Panc1 (cell line): ENCODE measurements around the gene CDC42BPA. TPM values are rescaled to one million over a fixed set of nuclear protein-coding genes. Genes with fewer than 3 reads are reported as not detected.

Experiments used
- ATAC-seq: fragments of 200-7000 bp; cut with Tn5 transposase; 2 replicates; pipeline ENCODE4 v1.9.1; 2020; ENCODE audit warnings: mild to moderate bottlenecking, moderate library complexity
- BruUV-seq: library from RNA; stranded (reverse); fragments of 400-500 nt; replicated peaks from 2 replicates; lab custom pipeline; 2021; lab: Mats Ljungman, UMichigan
- CTCF ChIA-PET: fragments of 300-600 bp; sonication (Branson Sonifier 250); formaldehyde crosslinking; loops from one replicate; lab custom pipeline; 2022; ENCODE audit warnings: antibody characterized with exemption; lab: Charles Lee
- POLR2A ChIA-PET: fragments of 300-600 bp; sonication (Branson Sonifier 250); formaldehyde crosslinking; loops from one replicate; lab custom pipeline; 2022; ENCODE audit warnings: antibody characterized with exemption; lab: Charles Lee
- DNase-seq: peaks from one replicate; pipeline ENCODE4 v3.0.0-alpha.2; 2010; ENCODE audit warnings: low read depth, low spot score
- H3K27ac ChIP-seq: 2 replicates; pipeline ENCODE4 v1.5.1; 2011; ENCODE audit warnings: mild to moderate bottlenecking, low read length, inconsistent platforms
- H3K27me3 ChIP-seq: fragments of 200-500 bp; sonication (Bioruptor generic); 2 replicates; pipeline ENCODE4 v1.6.0; 2014; ENCODE audit warnings: low read length, inconsistent platforms; ENCODE audit not compliant: control insufficient read depth, insufficient read depth
- H3K36me3 ChIP-seq: fragments of 200-500 bp; sonication (Bioruptor generic); 2 replicates; pipeline ENCODE4 v1.5.1; 2014; ENCODE audit warnings: inconsistent platforms, mild to moderate bottlenecking, low read length, moderate library complexity; ENCODE audit not compliant: control insufficient read depth, insufficient read depth
- H3K4me1 ChIP-seq: 2 replicates; pipeline ENCODE4 v1.5.1; 2011; ENCODE audit warnings: inconsistent platforms, mild to moderate bottlenecking, low read length, moderate library complexity; ENCODE audit not compliant: control insufficient read depth, insufficient read depth
- H3K4me3 ChIP-seq, 2 experiments: 2 replicates each; pipeline ENCODE4 v1.5.1; 2011 to 2012; ENCODE audit warnings: low read depth in 2 of 2, low read length in 2 of 2, mild to moderate bottlenecking in 2 of 2, inconsistent platforms in 1 of 2, moderate library complexity in 1 of 2
- H3K9me3 ChIP-seq: fragments of 200-500 bp; sonication (Bioruptor generic); 2 replicates; pipeline ENCODE4 v1.5.1; 2014; ENCODE audit warnings: low read depth, mild to moderate bottlenecking, inconsistent platforms, low read length, moderate library complexity; ENCODE audit not compliant: control insufficient read depth, insufficient read depth
- CTCF ChIP-seq: fragments of 450-650 bp; IDR thresholded peaks from 2 replicates; pipeline ENCODE4 v1.5.1; 2017; ENCODE audit warnings: mild to moderate bottlenecking
- POLR2AphosphoS5 ChIP-seq: IDR thresholded peaks from 2 replicates; pipeline ENCODE4 v1.6.1; 2012; ENCODE audit warnings: mild to moderate bottlenecking, low read depth, low read length, moderate library complexity
- REST ChIP-seq, 2 experiments: IDR thresholded peaks; 2 replicates each; pipeline ENCODE4 v1.6.1; 2011 to 2012; ENCODE audit warnings: low read depth in 2 of 2, control low read depth in 1 of 2, low read length in 1 of 2, mild to moderate bottlenecking in 1 of 2, moderate library complexity in 1 of 2; ENCODE audit not compliant: insufficient read depth in 1 of 2
- SIN3A ChIP-seq: IDR thresholded peaks from 2 replicates; pipeline ENCODE4 v1.6.1; 2012; ENCODE audit warnings: low read depth, mild to moderate bottlenecking, low read length, moderate library complexity, borderline replicate concordance; ENCODE audit not compliant: insufficient read depth
- TCF7L2 ChIP-seq: IDR thresholded peaks from 2 replicates; pipeline ENCODE4 v1.6.1; 2011; ENCODE audit warnings: mild to moderate bottlenecking, low read depth, low read length, inconsistent platforms
- in situ Hi-C: cut with HindIII; loops from 2 replicates; pipeline ENCODE4 v1.10.0; 2016; ENCODE audit warnings: low sequenced_read_pairs, low pct_unique_long_range_greater_than_20kb
- intact Hi-C: fragments of 100-400 bp; cut with micrococcal nuclease; formaldehyde crosslinking; loops from one replicate; pipeline ENCODE4 v1.10.0; 2022; ENCODE audit not compliant: unreplicated experiment
- total RNA-seq: library from RNA; stranded (reverse); gene quantifications from one replicate; pipeline ENCODE4 v1.2.1, GENCODE V29; 2021; ENCODE audit not compliant: unreplicated experiment

The CDC42BPA gene
- total RNA-seq, 1 experiment from 2014 or later = 32.8 TPM

- H3K4me1 ChIP-seq = no peaks in the 10 kb centered on the region
- POLR2A ChIA-PET = no interaction called here
- no peaks in the 10 kb centered on the region for H3K27me3 ChIP-seq
- no peak for TF ChIP-seq SIN3A
- CTCF ChIA-PET = no interaction called here
- ATAC-seq (no peak), DNase-seq (no peak)
- no TSS peak for BruUV-seq
- no peak overlapping the region for H3K4me3 ChIP-seq
- no peak overlapping the region for H3K27ac ChIP-seq
- H3K9me3 ChIP-seq = no peaks in the 10 kb centered on the region
- in situ Hi-C loops = no loop called here
- no peaks in the 10 kb centered on the region for H3K36me3 ChIP-seq
- intact Hi-C loops = no loop called here
Observed at GRCh38 chr1:227156520-227156919, 161.8 kb downstream of the CDC42BPA start.

- H3K27me3 ChIP-seq = no peaks in the 10 kb centered on the region
- H3K4me3 ChIP-seq = no peak overlapping the region
- ChIA-PET CTCF (no interaction called here), POLR2A (no interaction called here)
- no TSS peak for BruUV-seq
- intact Hi-C loops (no loop called here), in situ Hi-C loops (no loop called here)
- no peak for DNase-seq
- TF ChIP-seq SIN3A (no peak), REST (IDR thresholded peaks at IDR 0.05; ENCODE audit: insufficient read depth in 1 of 2, low read depth in 2 of 2, low read length in 1 of 2) (no peak)
- ATAC-seq = no peak
- H3K4me1 ChIP-seq = no peaks in the 10 kb centered on the region
- H3K36me3 ChIP-seq = no peaks in the 10 kb centered on the region
- no peaks in the 10 kb centered on the region for H3K9me3 ChIP-seq
- no peak overlapping the region for H3K27ac ChIP-seq
Observed at GRCh38 chr1:227155688-227156087, 162.6 kb downstream of the CDC42BPA start.

GRCh38 chr1:227155004-227155403 lies 163.3 kb downstream of the CDC42BPA start:
- no peak for DNase-seq
- ChIA-PET CTCF (no interaction called here), POLR2A (no interaction called here)
- no TSS peak for BruUV-seq
- no peaks in the 10 kb centered on the region for H3K36me3 ChIP-seq
- no peaks in the 10 kb centered on the region for H3K9me3 ChIP-seq
- intact Hi-C loops (no loop called here), in situ Hi-C loops (no loop called here)
- ATAC-seq = no peak
- no peaks in the 10 kb centered on the region for H3K4me1 ChIP-seq
- no peak overlapping the region for H3K4me3 ChIP-seq
- H3K27ac ChIP-seq = no peak overlapping the region
- H3K27me3 ChIP-seq = no peaks in the 10 kb centered on the region
- TF ChIP-seq SIN3A = no peak
- TF ChIP-seq CTCF = no peak
- TF ChIP-seq TCF7L2 = no peak
- TF ChIP-seq POLR2AphosphoS5 = no peak
- TF ChIP-seq REST (IDR thresholded peaks at IDR 0.05; ENCODE audit: insufficient read depth in 1 of 2, low read depth in 2 of 2, low read length in 1 of 2) = no peak
